Stomach (tissue), 9 donors: ENCODE measurements around the gene MTF2. TPM values are rescaled to one million over a fixed set of nuclear protein-coding genes. Genes with fewer than 3 reads are reported as not detected.

Experiments used
- DNase-seq, 2 donors: peaks; one replicate each; pipeline versions ENCODE4 v3.0.0 to v3.0.0-alpha.2; 2013 to 2019
- H3K27ac ChIP-seq, 5 donors: fragments of 200-600 bp in 4 of 5; sonication (generic) in 4 of 5; one replicate each; pipeline ENCODE4 v1.5.1; 2013 to 2019; ENCODE audit warnings: mild to moderate bottlenecking in 1 of 5, moderate library complexity in 1 of 5
- H3K27me3 ChIP-seq, 3 donors: fragments of 200-600 bp; sonication (generic); one replicate each; pipeline ENCODE4 v1.5.1; 2017 to 2019; ENCODE audit warnings: mixed run types in 1 of 3
- H3K36me3 ChIP-seq, 4 donors: fragments of 200-600 bp; sonication (generic); 1 replicate in 3 of 4; 2 replicates in 1 of 4; pipeline ENCODE4 v1.5.1; 2016 to 2019
- H3K4me1 ChIP-seq, 4 donors: fragments of 200-600 bp; sonication (generic); one replicate each; pipeline ENCODE4 v1.5.1; 2016 to 2019
- H3K4me3 ChIP-seq, 4 donors: fragments of 200-600 bp; sonication (generic) in 3 of 4; one replicate each; pipeline ENCODE4 v1.5.1; 2016 to 2019; ENCODE audit warnings: mild to moderate bottlenecking in 1 of 4
- H3K9me3 ChIP-seq, 4 donors: fragments of 200-600 bp; sonication (generic); one replicate each; pipeline ENCODE4 v1.5.1; 2016 to 2019
- CTCF ChIP-seq, 7 experiments: fragments of 450-650 bp in 4 of 7; fragments of 200-600 bp in 3 of 7; sonication (generic) in 3 of 7; IDR thresholded peaks; one replicate each; pipeline ENCODE4 v1.5.1; 2016 to 2019; ENCODE audit warnings: antibody characterized with exemption in 7 of 7, control low read depth in 2 of 7, mild to moderate bottlenecking in 1 of 7
- EP300 ChIP-seq: sonication (generic); formaldehyde crosslinking; IDR thresholded peaks from one replicate; pipeline ENCODE4 v1.6.1; 2017; ENCODE audit warnings: antibody characterized with exemption
- POLR2A ChIP-seq, 4 donors: fragments of 450-650 bp; IDR thresholded peaks; one replicate each; pipeline ENCODE4 v1.6.1; 2016; ENCODE audit warnings: antibody characterized with exemption in 4 of 4, control low read depth in 2 of 4, mild to moderate bottlenecking in 1 of 4, moderate library complexity in 1 of 4
- POLR2AphosphoS5 ChIP-seq, 3 donors: sonication (generic); formaldehyde crosslinking; IDR thresholded peaks; one replicate each; pipeline ENCODE4 v1.6.1; 2016; ENCODE audit warnings: antibody characterized with exemption in 3 of 3
- WGBS, 5 donors: extraction: QIAGEN DNeasy Blood & Tissue Kit in 3 of 5; methylation state at CpG; one replicate each; pipeline versions ENCODE4 v1.1.5 to v1.1.7; 2013 to 2018; 5-methylcytosine and 5-hydroxymethylcytosine counted together
- intact Hi-C: fragments of 100-400 bp; cut with DNase I; formaldehyde crosslinking; loops from one replicate; pipeline ENCODE4 v1.15.1; 2023; ENCODE audit warnings: low total_unique reads
- polyA plus RNA-seq, 3 donors: library from polyadenylated mRNA; stranded (reverse); fragments of 200-250 nt; gene quantifications; one replicate each; pipeline ENCODE4 v1.2.3, GENCODE V29; 2013
- total RNA-seq, 5 donors: library from RNA; depleted of rRNA; stranded (reverse); fragments of >200 nt; gene quantifications; one replicate each; pipeline versions ENCODE4 v1.1.0 to v1.2.3, GENCODE V29; 2014 to 2016
- donor health status: healthy with polysubstance abuse.
- donor health status: Bipolar disorder and iron deficiency.
- donor health status: healthy.

Gene MTF2
- total and polyA plus RNA-seq, 8 donors: 2.3 to 67.6 (median 9.0) TPM

DNA sequence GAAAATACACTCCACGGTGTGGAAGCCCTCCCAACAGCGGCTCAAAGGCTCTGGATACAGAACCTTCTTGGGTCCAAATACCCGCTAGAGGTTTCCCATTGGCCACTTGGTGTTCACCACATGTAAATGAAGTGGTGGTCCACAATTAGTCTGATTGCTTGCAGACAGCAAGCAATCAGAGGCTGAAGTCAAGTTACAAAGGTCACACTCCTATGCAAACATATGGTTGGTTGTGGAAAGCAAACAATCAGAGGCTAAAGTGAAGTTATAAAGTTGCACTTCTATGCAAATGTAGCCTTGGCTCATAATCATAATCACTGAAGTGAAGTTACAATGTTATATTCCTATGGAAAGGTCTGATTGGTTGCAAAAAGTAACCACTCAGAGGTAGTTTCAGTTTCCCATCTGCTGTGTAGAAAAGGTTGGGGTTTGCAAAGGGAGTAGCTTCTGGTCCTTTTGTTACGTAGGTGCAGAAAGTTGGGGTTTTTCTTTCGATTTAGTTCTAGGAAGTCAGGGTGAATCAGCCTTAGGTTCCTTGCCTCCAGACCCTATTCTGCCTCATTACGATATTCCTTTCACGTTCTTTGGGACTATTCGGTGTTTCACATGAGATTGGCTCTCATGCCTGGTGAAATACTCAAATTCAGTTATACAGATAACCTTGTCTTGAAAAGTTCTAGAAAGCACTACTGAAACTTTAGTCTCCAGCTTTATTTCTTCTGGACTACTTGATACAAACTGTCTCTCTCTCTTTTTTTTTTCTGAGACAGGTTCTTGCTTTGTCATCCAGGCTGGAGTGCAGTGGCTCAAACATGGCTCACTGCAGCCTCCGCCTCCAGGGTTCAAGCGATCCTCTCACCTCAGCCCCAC is 36.7 kb upstream of the MTF2 start:
- intact Hi-C loops: no loop called here
- WGBS, 5 donors: 55 to 68% (median 61%) methylated on average over 10 of the region's 10 CpGs
- no peak for TF ChIP-seq EP300
- TF ChIP-seq POLR2A (IDR thresholded peaks at IDR 0.05): no peak
- no peak for TF ChIP-seq CTCF (IDR thresholded peaks at IDR 0.05)
- TF ChIP-seq POLR2AphosphoS5 (IDR thresholded peaks at IDR 0.05): no peak
- H3K27me3 ChIP-seq: no peaks in the 10 kb centered on the region
- H3K4me3 ChIP-seq: peak overlapping the region in 1 of 4 donors; percentile 27
- no peaks in the 10 kb centered on the region for H3K9me3 ChIP-seq
- H3K4me1 ChIP-seq: peaks cover 0 to 11% (median 0%) of the 10 kb centered on the region in 4 donors
- DNase-seq: peak in 1 of 2 donors; percentile 48
- H3K36me3 ChIP-seq: no peaks in the 10 kb centered on the region
- H3K27ac ChIP-seq: peak overlapping the region in 4 of 5 donors; percentile 5 to 72 (median 39)

- no peak for DNase-seq
- peak overlapping the region in 2 of 5 donors; percentile 34 to 72 for H3K27ac ChIP-seq
Measured at GRCh38 chr1:93043057-93043557, 36.0 kb upstream of the MTF2 start.

GRCh38 chr1:93047618-93048017 is 31.5 kb upstream of the MTF2 start:
- Histone ChIP-seq H3K27ac (no peak overlapping the region), H3K36me3 (no peaks in the 10 kb centered on the region), H3K27me3 (no peaks in the 10 kb centered on the region), H3K9me3 (no peaks in the 10 kb centered on the region), H3K4me1 (peaks cover 0 to 2% (median 0%) of the 10 kb centered on the region in 4 donors), H3K4me3 (no peak overlapping the region)
- 54 to 84% (median 58%) methylated on average over 3 of the region's 3 CpGs for WGBS, 5 donors
- intact Hi-C loops: no loop called here
- TF ChIP-seq CTCF (IDR thresholded peaks at IDR 0.05) (no peak), POLR2A (IDR thresholded peaks at IDR 0.05) (no peak), POLR2AphosphoS5 (IDR thresholded peaks at IDR 0.05) (no peak), EP300 (no peak)
- DNase-seq: no peak

More at GRCh38 chr1:93043057-93043557, 36.0 kb upstream of the MTF2 start:
- TF ChIP-seq POLR2A (IDR thresholded peaks at IDR 0.05) (no peak), EP300 (no peak), CTCF (IDR thresholded peaks at IDR 0.05) (no peak), POLR2AphosphoS5 (IDR thresholded peaks at IDR 0.05) (no peak)
- Histone ChIP-seq H3K9me3 (no peaks in the 10 kb centered on the region), H3K27me3 (no peaks in the 10 kb centered on the region), H3K36me3 (no peaks in the 10 kb centered on the region), H3K4me3 (no peak overlapping the region), H3K4me1 (peaks cover 0 to 11% (median 0%) of the 10 kb centered on the region in 4 donors)
- 89 to 96% (median 95%) methylated on average over 4 of the region's 4 CpGs for WGBS, 5 donors
- intact Hi-C loops: no loop called here

DNA sequence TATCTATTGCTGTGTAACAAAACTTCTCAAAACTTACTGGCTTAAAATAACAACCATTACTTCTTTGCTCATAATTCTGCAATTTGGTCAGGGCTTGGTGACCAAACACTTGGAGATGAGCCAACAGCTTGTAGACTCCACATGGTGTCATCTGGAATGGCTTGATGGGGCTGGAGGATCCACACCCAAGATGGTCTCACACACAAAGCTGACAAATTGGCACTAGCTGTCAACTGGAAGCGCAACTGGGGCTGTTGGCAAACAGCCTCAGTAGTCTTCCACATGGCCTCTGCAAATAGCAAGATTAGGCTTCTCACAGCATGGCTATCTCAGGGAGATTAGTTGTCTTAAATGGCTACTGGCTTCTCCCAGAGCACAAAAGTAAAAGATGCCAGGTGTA is 27.1 kb upstream of the MTF2 start:
- no peak overlapping the region for H3K27ac ChIP-seq
- intact Hi-C loops: no loop called here

More for the DNA sequence above, 27.1 kb upstream of the MTF2 start:
- Histone ChIP-seq H3K9me3 (no peaks in the 10 kb centered on the region), H3K27me3 (no peaks in the 10 kb centered on the region), H3K36me3 (no peaks in the 10 kb centered on the region), H3K4me3 (no peak overlapping the region), H3K4me1 (no peaks in the 10 kb centered on the region)
- DNase-seq: no peak
- TF ChIP-seq CTCF (IDR thresholded peaks at IDR 0.05) (no peak), POLR2A (IDR thresholded peaks at IDR 0.05) (no peak), EP300 (no peak), POLR2AphosphoS5 (IDR thresholded peaks at IDR 0.05) (no peak)
- 70 to 86% (median 82%) methylated on average over 1 of the region's 1 CpG for WGBS, 5 donors
